Activated CD4-positive, alpha-beta T cell treated with anti-CD3 and anti-CD28 coated beads, Interleukin-2, amount 10 ng/mL, durations not matched to agents 7 days and 5 days (primary cell): ENCODE data around the gene PPP1R14B. TPM values are rescaled to one million over a fixed set of nuclear protein-coding genes. Genes with fewer than 3 reads are reported as not detected.
A peak's percentile ranks its signal among the peaks of the same experiment; 100 is the strongest.
"Not testable (repeated sequence)": the region's sequence is repeated elsewhere in the genome, so short reads cannot be mapped to it uniquely, and the experiment has no call there.

ENCODE experiments used
- CTCF ChIA-PET: fragments of 350-600 bp; sonication (Branson Sonifier 250); formaldehyde crosslinking; loops from one replicate; lab custom pipeline; 2021; ENCODE audit warnings: antibody characterized with exemption; lab: Charles Lee
- POLR2A ChIA-PET: fragments of 350-600 bp; sonication (Branson Sonifier 250); formaldehyde crosslinking; loops from one replicate; lab custom pipeline; 2021; ENCODE audit warnings: antibody characterized with exemption; lab: Charles Lee
- DNase-seq: peaks from one replicate; pipeline ENCODE4 v3.0.0-alpha.2; 2020
- H3K27ac Mint-ChIP-seq: one replicate; pipeline ENCODE4 v1.8.0; 2021; ENCODE audit warnings: mild to moderate bottlenecking, moderate library complexity, mixed read lengths
- H3K27me3 Mint-ChIP-seq: one replicate; pipeline ENCODE4 v1.8.0; 2021; ENCODE audit warnings: mixed read lengths
- H3K36me3 Mint-ChIP-seq: one replicate; pipeline ENCODE4 v1.8.0; 2021; ENCODE audit warnings: low read depth, mixed read lengths
- H3K4me1 Mint-ChIP-seq: one replicate; pipeline ENCODE4 v1.8.0; 2021; ENCODE audit warnings: mixed read lengths
- H3K4me3 Mint-ChIP-seq: one replicate; pipeline ENCODE4 v1.8.0; 2021; ENCODE audit warnings: mild to moderate bottlenecking, moderate library complexity, mixed read lengths
- H3K9me3 Mint-ChIP-seq: one replicate; pipeline ENCODE4 v1.8.0; 2021; ENCODE audit warnings: mixed read lengths
- total RNA-seq, 2 experiments: library from RNA; stranded (reverse); gene quantifications; one replicate each; pipeline ENCODE4 v1.2.3, GENCODE V29; 2021

Gene PPP1R14B
- total RNA-seq, 2 experiments from 2014 or later = 81.1 to 86.0 TPM

DNA sequence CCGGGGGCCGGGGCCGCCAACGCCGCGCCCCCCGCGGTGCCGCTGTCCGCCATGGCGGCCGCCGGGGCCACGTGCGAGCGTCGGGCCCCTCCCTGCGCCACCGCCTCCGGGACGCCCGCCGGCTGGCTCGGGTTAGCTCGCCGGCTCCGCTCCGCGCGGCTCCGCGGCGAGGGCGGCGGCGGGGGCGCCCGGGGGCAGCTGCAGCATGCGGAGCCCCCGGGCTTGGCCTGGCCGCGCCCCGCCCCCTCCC, 197 bp downstream of the PPP1R14B start:
- H3K36me3 Mint-ChIP-seq, H3K9me3 Mint-ChIP-seq, POLR2A ChIA-PET, H3K27ac Mint-ChIP-seq, H3K27me3 Mint-ChIP-seq, DNase-seq: not testable (repeated sequence)
- CTCF ChIA-PET = interaction anchor here (0.6 to 11.3 kb wide), 8 partner anchors 8 to 1452 kb away, joined by 3 to 162 read pairs (median 4); partner anchors contain the start of gene CATSPERZ
- H3K4me3 Mint-ChIP-seq = peak overlapping the region; percentile 79
- H3K4me1 Mint-ChIP-seq = peaks cover 44% of the 10 kb centered on the region

DNA sequence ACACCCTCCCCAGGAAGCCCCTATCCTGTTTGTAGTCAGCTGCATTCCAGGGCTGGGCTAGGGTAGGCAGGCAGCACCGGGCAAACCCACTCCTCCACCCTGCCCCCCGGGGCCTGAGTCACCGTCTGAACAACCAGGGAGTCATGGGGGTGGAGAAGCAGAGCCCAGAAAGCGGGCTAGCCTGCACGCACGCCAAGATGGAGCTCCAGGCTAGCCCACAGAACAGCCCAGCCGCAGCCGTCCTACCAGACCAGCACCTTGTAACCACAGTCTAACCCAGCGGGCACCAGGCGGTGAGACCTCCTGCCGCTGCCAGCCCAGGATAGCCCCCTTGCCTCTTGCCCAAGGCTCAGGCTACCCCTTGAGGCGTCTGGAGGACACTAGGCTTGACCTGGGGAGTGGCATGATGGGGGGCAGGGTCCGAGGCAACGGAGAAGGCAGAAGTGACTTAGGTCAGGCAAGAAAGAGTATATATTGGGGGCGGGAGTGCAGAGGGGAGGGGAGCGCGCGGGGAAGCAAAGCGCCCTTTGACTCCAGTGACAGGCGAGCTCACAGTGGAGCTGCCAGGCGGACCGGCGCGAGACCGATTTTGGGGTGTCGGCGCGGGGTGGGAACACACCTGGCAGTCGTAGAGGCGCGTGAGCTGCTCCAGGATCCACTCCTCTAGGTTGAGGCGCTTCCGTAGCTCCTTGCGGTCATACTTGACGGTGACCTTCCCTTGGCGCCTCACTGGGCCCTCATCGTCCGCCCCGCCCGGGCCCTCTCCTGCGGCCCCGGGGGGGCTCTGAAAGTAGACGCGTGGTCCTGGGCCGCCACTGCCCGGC, 734 bp downstream of the PPP1R14B start:
- ChIA-PET POLR2A (interaction anchor here (0.6 to 1.4 kb wide), 2 partner anchors 17 to 23 kb away, joined by 3 to 4 read pairs; no protein-coding TSS in a partner anchor), CTCF (interaction anchor here (0.6 to 11.3 kb wide), 11 partner anchors 8 to 499 kb away, joined by 3 to 162 read pairs (median 4); partner anchors contain the start of gene CATSPERZ)
- H3K36me3 Mint-ChIP-seq = peaks cover 9% of the 10 kb centered on the region
- peaks cover 44% of the 10 kb centered on the region for H3K4me1 Mint-ChIP-seq
- H3K4me3 Mint-ChIP-seq = peak overlapping the region; percentile 81
- DNase-seq = peak; percentile 57
- H3K27ac Mint-ChIP-seq = peak overlapping the region; percentile 87
- H3K9me3 Mint-ChIP-seq = no peaks in the 10 kb centered on the region
- H3K27me3 Mint-ChIP-seq = no peaks in the 10 kb centered on the region

DNA sequence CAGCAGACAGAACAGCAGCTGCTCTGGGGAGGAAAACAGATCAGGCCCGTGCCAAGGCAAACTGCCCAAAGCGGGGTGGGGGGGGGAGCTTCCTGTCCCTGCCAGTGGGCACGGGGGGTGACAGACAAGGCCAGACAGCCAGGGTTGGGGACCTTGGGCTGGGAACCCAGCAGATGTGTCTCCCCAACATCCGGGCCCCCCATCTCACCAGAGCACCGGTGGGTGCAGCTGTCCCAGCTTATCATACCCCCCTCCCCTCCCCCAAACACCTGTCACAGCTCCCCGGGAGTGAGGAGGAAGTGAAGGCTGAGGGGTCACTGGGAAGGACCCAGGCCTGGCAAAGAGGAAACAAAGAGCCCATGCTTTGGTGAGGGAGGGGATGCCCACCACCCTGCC, 1.3 kb downstream of the PPP1R14B start:
- POLR2A ChIA-PET = interaction anchor here (1.4 kb wide), 1 partner anchor 24 kb away, joined by 4 read pairs; no protein-coding TSS in a partner anchor
- peak; percentile 33 for DNase-seq
- CTCF ChIA-PET = interaction anchor here (0.8 to 11.3 kb wide), 9 partner anchors 9 to 500 kb away, joined by 3 to 162 read pairs (median 4); partner anchors contain the start of gene CATSPERZ
- Mint-ChIP-seq H3K4me1 (peaks cover 47% of the 10 kb centered on the region), H3K4me3 (peak overlapping the region; percentile 81), H3K9me3 (no peaks in the 10 kb centered on the region), H3K27ac (peak overlapping the region; percentile 87), H3K27me3 (no peaks in the 10 kb centered on the region), H3K36me3 (peaks cover 9% of the 10 kb centered on the region)

DNA sequence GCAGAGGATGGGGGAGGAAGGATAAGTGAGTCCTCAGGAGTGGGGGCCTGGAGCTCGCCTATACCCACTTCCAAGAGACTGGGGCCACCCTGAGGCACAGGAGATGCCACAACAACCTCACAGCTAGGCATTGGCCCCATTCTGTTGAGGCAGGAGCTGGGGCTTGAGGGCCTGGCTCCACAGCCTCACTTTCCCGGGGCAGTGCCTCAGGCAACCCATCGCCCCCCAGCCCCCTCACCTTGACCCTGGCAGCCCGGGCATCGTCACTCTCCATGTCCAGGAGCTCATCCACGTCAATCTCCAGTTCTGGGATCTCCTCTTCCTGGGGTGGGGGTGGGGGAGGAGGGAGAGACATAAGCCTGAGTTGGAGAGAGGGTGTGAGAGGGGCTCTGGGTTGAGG, 1.8 kb downstream of the PPP1R14B start:
- Mint-ChIP-seq H3K36me3 (peaks cover 11% of the 10 kb centered on the region), H3K9me3 (no peaks in the 10 kb centered on the region), H3K4me1 (peaks cover 50% of the 10 kb centered on the region), H3K4me3 (peak overlapping the region; percentile 81), H3K27me3 (no peaks in the 10 kb centered on the region), H3K27ac (peak overlapping the region; percentile 87)
- no peak for DNase-seq
- ChIA-PET POLR2A (interaction anchor here (1.4 kb wide), 1 partner anchor 24 kb away, joined by 4 read pairs; no protein-coding TSS in a partner anchor), CTCF (interaction anchor here (0.8 to 11.3 kb wide), 7 partner anchors 9 to 58 kb away, joined by 3 to 162 read pairs (median 4); partner anchors contain the start of gene CATSPERZ)

DNA sequence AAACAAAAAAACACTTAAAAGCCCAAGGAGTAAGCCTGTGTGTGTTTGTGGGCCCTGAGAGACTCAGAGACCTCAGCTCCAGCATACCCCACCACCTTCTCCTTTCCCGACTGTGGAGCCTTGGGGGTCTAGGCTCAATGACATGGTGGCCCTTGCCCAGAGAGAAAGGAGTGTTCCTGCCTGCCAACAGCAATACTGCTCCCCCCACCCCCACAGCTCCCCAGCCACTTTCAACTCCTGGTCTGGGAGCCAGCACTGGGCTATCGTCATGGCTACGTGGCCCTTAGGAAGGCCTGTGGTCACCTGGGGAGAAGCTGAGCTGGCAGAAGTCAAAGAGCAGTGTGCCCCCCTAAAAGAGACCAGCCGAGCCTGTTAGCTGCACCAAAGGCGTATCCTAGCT, 2.6 kb downstream of the PPP1R14B start:
- no peak for DNase-seq
- Mint-ChIP-seq H3K36me3 (peaks cover 11% of the 10 kb centered on the region), H3K27me3 (no peaks in the 10 kb centered on the region), H3K9me3 (no peaks in the 10 kb centered on the region), H3K27ac (no peak overlapping the region), H3K4me1 (peaks cover 53% of the 10 kb centered on the region), H3K4me3 (peak overlapping the region; percentile 88)
- ChIA-PET POLR2A (interaction anchor here (0.6 kb wide), 1 partner anchor 1403 kb away, joined by 4 read pairs; no protein-coding TSS in a partner anchor), CTCF (interaction anchor here (0.9 to 11.3 kb wide), 10 partner anchors 8 to 116 kb away, joined by 3 to 162 read pairs (median 4); partner anchors contain the start of genes CATSPERZ and PLCB3)

DNA sequence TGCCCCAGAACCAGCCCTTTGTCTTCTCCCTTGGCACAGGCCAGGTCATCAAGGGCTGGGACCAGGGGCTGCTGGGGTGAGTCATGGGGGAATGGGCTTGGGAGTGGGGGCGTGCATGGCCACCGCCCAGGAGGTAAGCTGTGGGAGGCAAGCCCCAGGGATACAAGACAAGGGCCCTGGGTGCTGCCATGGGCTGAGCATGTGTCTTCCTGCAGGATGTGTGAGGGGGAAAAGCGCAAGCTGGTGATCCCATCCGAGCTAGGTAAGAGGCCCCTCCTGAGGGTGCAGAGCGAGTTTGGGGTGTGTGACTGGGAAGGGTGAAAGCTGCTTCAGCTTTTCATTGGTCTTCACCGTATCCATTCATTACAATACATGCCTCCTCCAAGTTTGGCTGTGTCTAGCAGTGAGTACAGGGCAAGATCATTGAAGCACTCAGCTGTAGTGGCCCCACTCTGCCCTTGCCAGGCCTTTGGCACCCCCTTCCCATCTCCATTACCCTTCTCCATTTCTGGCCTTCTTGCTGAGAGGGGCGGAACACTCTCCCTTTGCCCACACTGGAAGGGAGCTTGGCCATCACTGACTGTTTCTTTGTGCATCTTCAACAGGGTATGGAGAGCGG, 3.4 kb downstream of the PPP1R14B start:
- POLR2A ChIA-PET = no interaction called here
- H3K27ac Mint-ChIP-seq = peak overlapping the region; percentile 60
- CTCF ChIA-PET = interaction anchor here (0.8 to 11.3 kb wide), 9 partner anchors 8 to 59 kb away, joined by 3 to 162 read pairs (median 5); partner anchors contain the start of genes CATSPERZ and PLCB3
- no peaks in the 10 kb centered on the region for H3K9me3 Mint-ChIP-seq
- H3K36me3 Mint-ChIP-seq = peaks cover 11% of the 10 kb centered on the region
- peak overlapping the region; percentile 88 for H3K4me3 Mint-ChIP-seq
- no peak for DNase-seq
- peaks cover 54% of the 10 kb centered on the region for H3K4me1 Mint-ChIP-seq
- H3K27me3 Mint-ChIP-seq = no peaks in the 10 kb centered on the region

DNA sequence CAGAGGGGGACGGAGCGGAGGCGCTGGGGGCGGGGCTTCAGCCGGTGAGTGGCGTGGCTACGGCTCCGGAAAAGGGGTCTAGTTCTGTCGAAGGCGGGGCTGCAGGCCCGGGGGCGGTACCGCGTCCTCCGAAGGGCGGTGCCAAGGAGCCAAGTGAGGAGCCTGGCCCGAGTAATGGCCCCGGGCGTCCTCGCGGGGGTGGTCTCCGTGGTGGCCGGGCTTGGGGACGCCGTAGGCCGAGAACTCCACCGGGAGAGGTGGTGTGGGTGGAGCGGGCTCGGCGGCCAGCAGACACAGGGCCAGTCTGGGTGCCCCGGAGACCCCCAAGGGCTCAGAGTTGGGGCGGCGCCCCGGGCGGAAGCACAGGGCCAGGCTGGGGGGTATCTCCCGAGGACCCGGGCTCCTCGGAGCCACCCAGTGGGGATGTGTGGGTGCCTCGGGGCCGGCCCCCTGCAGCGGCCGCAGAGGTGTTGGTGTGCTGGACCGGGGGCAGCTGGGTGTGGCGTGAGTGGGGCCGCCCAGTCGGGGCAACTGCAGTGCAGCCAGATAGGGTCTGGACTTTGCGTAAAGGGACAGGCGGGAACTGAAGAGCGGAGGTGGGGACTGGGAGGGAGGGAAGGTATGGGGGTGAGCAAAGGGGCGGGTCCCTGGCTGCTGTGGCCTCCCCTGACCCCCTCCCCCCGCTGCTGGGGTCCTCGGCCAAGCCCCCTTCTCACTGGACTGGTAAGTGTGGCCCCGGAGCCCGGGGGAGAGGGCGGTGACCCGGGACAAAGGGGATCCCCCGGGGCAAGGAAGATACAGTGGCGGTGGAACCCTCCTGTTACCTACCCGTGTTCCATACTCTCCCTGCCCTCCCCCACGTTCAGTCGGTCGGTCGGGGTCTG, 5.0 kb downstream of the PPP1R14B start:
- Mint-ChIP-seq H3K4me1 (peaks cover 54% of the 10 kb centered on the region), H3K4me3 (peak overlapping the region; percentile 88), H3K9me3 (no peaks in the 10 kb centered on the region), H3K27me3 (no peaks in the 10 kb centered on the region), H3K36me3 (peaks cover 20% of the 10 kb centered on the region), H3K27ac (peak overlapping the region; percentile 96)
- POLR2A ChIA-PET = interaction anchor here (0.5 to 0.7 kb wide), 2 partner anchors 9 to 15 kb away, joined by 3 read pairs; no protein-coding TSS in a partner anchor
- CTCF ChIA-PET = interaction anchor here (0.7 to 11.3 kb wide), 10 partner anchors 9 to 76 kb away, joined by 3 to 162 read pairs (median 6); partner anchors contain the start of genes CATSPERZ, PLCB3, PRDX5 and TRMT112
- DNase-seq = no peak

DNA sequence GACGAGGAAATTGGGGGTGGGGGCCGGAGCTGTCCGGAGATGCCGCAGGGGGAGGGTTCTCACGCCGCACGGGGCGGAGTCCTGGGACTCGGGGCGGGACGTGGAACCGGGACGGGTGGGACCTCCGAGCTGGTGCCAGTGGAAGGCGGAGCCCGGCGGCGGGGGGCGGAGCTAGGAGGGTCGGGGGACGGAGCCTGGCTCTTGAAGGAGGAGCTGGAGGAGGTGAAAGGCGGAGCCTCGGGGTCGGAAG, 5.6 kb downstream of the PPP1R14B start:
- H3K36me3 Mint-ChIP-seq = peaks cover 20% of the 10 kb centered on the region
- peak overlapping the region; percentile 88 for H3K4me3 Mint-ChIP-seq
- ChIA-PET CTCF (interaction anchor here (0.7 to 1.1 kb wide), 7 partner anchors 10 to 76 kb away, joined by 3 to 20 read pairs (median 4); partner anchors contain the start of genes PLCB3, PRDX5 and TRMT112), POLR2A (interaction anchor here (0.5 to 0.7 kb wide), 2 partner anchors 8 to 15 kb away, joined by 3 read pairs; no protein-coding TSS in a partner anchor)
- DNase-seq = peak; percentile 99
- no peaks in the 10 kb centered on the region for H3K27me3 Mint-ChIP-seq
- H3K9me3 Mint-ChIP-seq = no peaks in the 10 kb centered on the region
- peaks cover 54% of the 10 kb centered on the region for H3K4me1 Mint-ChIP-seq
- H3K27ac Mint-ChIP-seq = peak overlapping the region; percentile 96

DNA sequence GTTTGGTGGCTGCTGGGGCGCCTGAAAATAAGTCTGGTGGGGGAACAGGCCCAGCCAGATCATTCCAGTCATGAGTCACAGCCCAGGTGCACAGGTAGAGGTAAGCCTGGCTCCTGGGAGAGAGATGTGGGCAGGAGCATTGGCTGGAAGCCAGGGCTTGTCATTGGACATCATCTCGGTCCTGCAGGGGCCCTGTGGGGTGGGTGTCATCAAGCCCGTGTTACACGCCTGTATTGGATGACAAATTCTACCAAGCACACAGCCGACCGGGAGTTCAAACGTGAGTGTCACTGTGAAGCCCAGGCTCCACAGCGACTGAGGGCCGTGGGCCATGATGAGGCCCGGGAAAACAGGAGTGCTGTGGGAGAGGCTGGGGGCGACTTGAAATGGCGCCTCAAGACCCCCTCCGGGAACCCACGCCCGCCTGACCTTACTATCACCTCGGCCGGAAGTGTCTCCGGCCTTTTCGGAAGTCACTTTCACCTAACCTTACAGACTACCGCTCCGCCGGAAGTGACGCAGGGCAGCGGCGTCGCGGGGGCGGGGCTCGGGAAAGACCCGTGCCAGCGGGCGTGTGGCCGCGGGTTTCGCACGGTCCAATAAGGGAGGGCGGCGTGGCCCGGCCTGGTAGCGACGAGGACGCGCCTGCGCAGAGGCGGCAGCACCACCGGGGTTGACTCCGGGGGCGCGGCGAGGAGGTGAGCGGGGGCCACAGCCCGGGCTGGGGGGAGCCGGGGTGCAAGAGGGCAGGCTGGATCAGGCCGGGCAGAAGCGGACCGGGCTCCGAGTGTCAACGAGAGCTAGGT, 6.1 kb downstream of the PPP1R14B start, which contains the start of gene FKBP2:
Gene FKBP2 (plus strand): TSS at position 661 of the 806 bp plus-strand sequence. CDS start 1,293 bp downstream, outside the sequence.
- ChIA-PET POLR2A (interaction anchor here (0.5 to 0.7 kb wide), 2 partner anchors 8 to 14 kb away, joined by 3 read pairs; no protein-coding TSS in a partner anchor), CTCF (interaction anchor here (0.7 to 1.2 kb wide), 7 partner anchors 10 to 64 kb away, joined by 3 to 20 read pairs (median 4); partner anchors contain the start of gene PLCB3)
- Mint-ChIP-seq H3K4me3 (peak within 1 kb of the TSS; percentile 88), H3K27me3 (no peaks in the 10 kb centered on the region), H3K27ac (peak within 1 kb of the TSS; percentile 96), H3K4me1 (peaks cover 59% of the 10 kb centered on the region), H3K36me3 (peaks cover 20% of the 10 kb centered on the region), H3K9me3 (no peaks in the 10 kb centered on the region)
- peak; percentile 97 for DNase-seq

DNA sequence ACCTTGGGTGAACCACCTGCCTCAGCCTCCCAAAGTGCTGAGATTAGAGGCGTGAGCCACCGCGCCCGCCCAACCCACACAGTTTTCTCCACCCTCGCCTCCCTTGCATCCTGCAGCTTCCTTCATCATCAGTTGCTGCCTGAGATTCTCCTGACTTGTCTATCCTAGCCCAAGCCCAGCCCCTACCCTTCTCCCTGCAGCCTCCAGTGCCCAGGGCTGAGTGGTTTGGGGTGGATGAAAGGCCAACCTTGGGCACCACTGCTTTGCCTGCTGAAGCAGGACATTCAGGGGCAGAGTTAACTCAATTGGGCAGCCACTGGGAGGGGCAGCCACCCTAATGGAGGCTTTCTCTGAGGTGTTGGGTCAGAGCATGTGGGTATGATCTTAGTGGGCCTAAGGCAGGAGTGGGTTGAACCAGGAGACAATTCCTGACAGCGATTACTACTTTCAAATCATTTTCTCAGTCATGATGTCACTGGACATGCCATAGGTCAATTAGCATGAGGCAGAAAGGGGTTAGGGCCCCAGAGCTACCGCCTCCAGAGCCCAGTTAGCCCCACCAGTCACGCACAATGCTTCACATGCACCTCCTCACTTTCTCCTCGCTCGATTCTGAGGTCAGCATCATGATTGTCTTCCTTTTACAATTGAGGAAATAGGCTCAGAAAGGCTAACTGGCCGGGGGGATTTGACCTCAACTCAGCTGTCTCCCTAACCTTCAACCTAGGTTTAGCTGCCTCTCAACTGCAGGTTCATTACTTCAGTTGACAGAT, 6.9 kb downstream of the PPP1R14B start:
- H3K36me3 Mint-ChIP-seq = peaks cover 23% of the 10 kb centered on the region
- POLR2A ChIA-PET = no interaction called here
- CTCF ChIA-PET = interaction anchor here (1.0 to 1.6 kb wide), 3 partner anchors 12 to 92 kb away, joined by 3 to 7 read pairs (median 4); partner anchors contain the start of gene PLCB3
- peaks cover 62% of the 10 kb centered on the region for H3K4me1 Mint-ChIP-seq
- H3K27ac Mint-ChIP-seq = peak overlapping the region; percentile 96
- H3K4me3 Mint-ChIP-seq = peak overlapping the region; percentile 88
- no peaks in the 10 kb centered on the region for H3K27me3 Mint-ChIP-seq
- H3K9me3 Mint-ChIP-seq = no peaks in the 10 kb centered on the region
- no peak for DNase-seq
